ENCODE results near the gene FHOD3. TPM values are rescaled to one million over a fixed set of nuclear protein-coding genes. Genes with fewer than 3 reads are reported as not detected.

Gene FHOD3
- total RNA-seq, 1 donor from 2014 or later: 5.9 TPM

DNA sequence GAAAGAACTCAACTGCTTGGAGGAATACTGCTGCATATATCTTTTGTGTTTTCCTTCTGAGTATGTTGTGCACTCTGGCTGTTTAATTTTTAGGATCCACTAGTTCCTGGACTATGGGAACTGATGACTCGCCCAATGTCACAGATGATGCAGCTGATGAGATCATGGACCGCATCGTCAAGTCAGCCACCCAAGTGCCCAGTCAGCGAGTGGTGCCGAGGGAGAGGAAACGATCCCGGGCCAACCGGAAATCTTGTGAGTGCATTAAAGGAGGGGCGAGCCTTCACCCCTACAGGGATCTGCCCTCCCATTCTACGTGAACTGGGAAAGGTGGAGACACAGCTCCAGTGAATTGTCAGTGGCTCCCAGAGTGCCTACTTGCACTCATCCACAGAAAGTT, 471.7 kb downstream of the FHOD3 start:
- TF ChIP-seq EZH2 (IDR thresholded peaks at IDR 0.05; ENCODE audit: insufficient read depth, low read length): no peak
- TF ChIP-seq, protein P1, sequence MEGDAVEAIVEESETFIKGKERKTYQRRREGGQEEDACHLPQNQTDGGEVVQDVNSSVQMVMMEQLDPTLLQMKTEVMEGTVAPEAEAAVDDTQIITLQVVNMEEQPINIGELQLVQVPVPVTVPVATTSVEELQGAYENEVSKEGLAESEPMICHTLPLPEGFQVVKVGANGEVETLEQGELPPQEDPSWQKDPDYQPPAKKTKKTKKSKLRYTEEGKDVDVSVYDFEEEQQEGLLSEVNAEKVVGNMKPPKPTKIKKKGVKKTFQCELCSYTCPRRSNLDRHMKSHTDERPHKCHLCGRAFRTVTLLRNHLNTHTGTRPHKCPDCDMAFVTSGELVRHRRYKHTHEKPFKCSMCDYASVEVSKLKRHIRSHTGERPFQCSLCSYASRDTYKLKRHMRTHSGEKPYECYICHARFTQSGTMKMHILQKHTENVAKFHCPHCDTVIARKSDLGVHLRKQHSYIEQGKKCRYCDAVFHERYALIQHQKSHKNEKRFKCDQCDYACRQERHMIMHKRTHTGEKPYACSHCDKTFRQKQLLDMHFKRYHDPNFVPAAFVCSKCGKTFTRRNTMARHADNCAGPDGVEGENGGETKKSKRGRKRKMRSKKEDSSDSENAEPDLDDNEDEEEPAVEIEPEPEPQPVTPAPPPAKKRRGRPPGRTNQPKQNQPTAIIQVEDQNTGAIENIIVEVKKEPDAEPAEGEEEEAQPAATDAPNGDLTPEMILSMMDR (IDR thresholded peaks at IDR 0.05; ENCODE audit: insufficient read depth, low read depth, low read length): no peak
- Histone ChIP-seq H3K9ac (ENCODE audit: low read length) (no peak overlapping the region), H4K20me1 (ENCODE audit: insufficient read depth, low read length) (no peaks in the 10 kb centered on the region), H2AFZ (ENCODE audit: low read depth, low read length) (no peak overlapping the region), H3K27me3 (ENCODE audit: insufficient read depth, low read length) (no peaks in the 10 kb centered on the region), H3K79me2 (ENCODE audit: insufficient read depth, low read length) (no peaks in the 10 kb centered on the region), H3K36me3 (ENCODE audit: insufficient read depth, low read length) (no peaks in the 10 kb centered on the region), H3K4me2 (ENCODE audit: low read length) (no peak overlapping the region), H3K4me1 (ENCODE audit: insufficient read depth, low read length) (peaks cover 4% of the 10 kb centered on the region), H3K4me3 (ENCODE audit: insufficient read depth, low read depth, low read length) (no peak overlapping the region), H3K27ac (ENCODE audit: low read depth, low read length) (no peak overlapping the region), H3K9me3 (ENCODE audit: insufficient read depth, low read depth, low read length) (no peaks in the 10 kb centered on the region)
- no peaks in the 10 kb centered on the region for H3K9me3 Mint-ChIP-seq (ENCODE audit: unreplicated experiment)
- no peak overlapping the region for H3K4me3 Mint-ChIP-seq (ENCODE audit: unreplicated experiment)
- H3K27ac Mint-ChIP-seq (ENCODE audit: unreplicated experiment): no peak overlapping the region
- H3K27me3 Mint-ChIP-seq (ENCODE audit: low read depth, unreplicated experiment): peaks cover 5% of the 10 kb centered on the region
- peaks cover 3% of the 10 kb centered on the region for H3K36me3 Mint-ChIP-seq (ENCODE audit: low read depth, unreplicated experiment)
- FAIRE-seq: no peak
- DNase-seq (ENCODE audit: low read depth): peak; percentile 39
- peaks cover 4% of the 10 kb centered on the region for H3K4me1 Mint-ChIP-seq (ENCODE audit: low read depth, unreplicated experiment)

DNA sequence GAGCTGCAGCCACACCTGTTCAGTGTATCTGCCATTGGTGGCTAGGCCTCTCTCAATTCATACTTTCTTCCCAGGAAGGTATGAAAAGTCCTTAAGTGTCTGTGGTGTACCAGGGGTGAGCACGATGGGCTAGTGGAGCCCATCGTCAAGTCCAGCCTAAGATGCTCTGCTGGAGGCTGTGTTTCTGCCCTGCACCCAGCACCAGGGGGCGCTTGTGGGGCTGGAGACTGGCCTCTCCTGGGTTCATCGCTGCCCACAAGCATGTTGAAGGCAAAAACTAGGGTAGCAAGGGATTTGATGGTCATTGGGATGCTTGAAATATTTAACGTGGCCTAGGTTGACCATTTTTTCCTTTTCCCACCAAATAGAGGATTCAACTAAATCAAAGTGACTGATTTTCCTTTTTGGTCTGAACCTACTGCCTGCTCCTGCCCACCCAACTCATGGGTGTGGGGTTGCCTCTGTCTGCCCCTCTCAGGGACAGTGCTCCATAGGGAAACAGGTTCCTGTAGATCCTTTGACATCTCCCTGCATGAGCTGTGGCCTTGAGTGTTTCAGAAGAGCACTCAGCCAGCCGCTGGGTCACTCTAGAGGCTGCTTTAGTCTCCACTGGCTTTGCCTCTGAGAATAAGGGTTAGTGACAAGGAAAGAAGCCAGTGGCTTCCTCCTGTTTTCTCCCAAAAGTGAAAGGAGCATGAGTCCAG, 472.2 kb downstream of the FHOD3 start:
- no peak overlapping the region for H3K9ac ChIP-seq (ENCODE audit: low read length)
- Mint-ChIP-seq H3K9me3 (ENCODE audit: unreplicated experiment) (no peaks in the 10 kb centered on the region), H3K36me3 (ENCODE audit: low read depth, unreplicated experiment) (peaks cover 3% of the 10 kb centered on the region), H3K27me3 (ENCODE audit: low read depth, unreplicated experiment) (peaks cover 5% of the 10 kb centered on the region), H3K4me1 (ENCODE audit: low read depth, unreplicated experiment) (peaks cover 4% of the 10 kb centered on the region), H3K27ac (ENCODE audit: unreplicated experiment) (no peak overlapping the region), H3K4me3 (ENCODE audit: unreplicated experiment) (no peak overlapping the region)
- no peaks in the 10 kb centered on the region for H3K9me3 ChIP-seq (ENCODE audit: insufficient read depth, low read depth, low read length)
- H3K4me1 ChIP-seq (ENCODE audit: insufficient read depth, low read length): peaks cover 4% of the 10 kb centered on the region
- TF ChIP-seq, protein P1 (IDR thresholded peaks at IDR 0.05; ENCODE audit: insufficient read depth, low read depth, low read length): no peak
- no peak for TF ChIP-seq EZH2 (IDR thresholded peaks at IDR 0.05; ENCODE audit: insufficient read depth, low read length)
- H3K27me3 ChIP-seq (ENCODE audit: insufficient read depth, low read length): no peaks in the 10 kb centered on the region
- H3K79me2 ChIP-seq (ENCODE audit: insufficient read depth, low read length): no peaks in the 10 kb centered on the region
- H3K4me2 ChIP-seq (ENCODE audit: low read length): no peak overlapping the region
- FAIRE-seq: no peak
- H3K4me3 ChIP-seq (ENCODE audit: insufficient read depth, low read depth, low read length): no peak overlapping the region
- H4K20me1 ChIP-seq (ENCODE audit: insufficient read depth, low read length): no peaks in the 10 kb centered on the region
- H3K36me3 ChIP-seq (ENCODE audit: insufficient read depth, low read length): no peaks in the 10 kb centered on the region
- H3K27ac ChIP-seq (ENCODE audit: low read depth, low read length): no peak overlapping the region
- no peak overlapping the region for H2AFZ ChIP-seq (ENCODE audit: low read depth, low read length)
- no peak for DNase-seq (ENCODE audit: low read depth)

- Histone ChIP-seq H3K4me2 (ENCODE audit: low read length) (no peak overlapping the region), H3K27ac (ENCODE audit: low read depth, low read length) (no peak overlapping the region), H4K20me1 (ENCODE audit: insufficient read depth, low read length) (no peaks in the 10 kb centered on the region), H3K9me3 (ENCODE audit: insufficient read depth, low read depth, low read length) (no peaks in the 10 kb centered on the region), H3K36me3 (ENCODE audit: insufficient read depth, low read length) (no peaks in the 10 kb centered on the region), H3K4me1 (ENCODE audit: insufficient read depth, low read length) (peaks cover 4% of the 10 kb centered on the region), H3K4me3 (ENCODE audit: insufficient read depth, low read depth, low read length) (no peak overlapping the region), H3K79me2 (ENCODE audit: insufficient read depth, low read length) (no peaks in the 10 kb centered on the region), H3K27me3 (ENCODE audit: insufficient read depth, low read length) (no peaks in the 10 kb centered on the region), H2AFZ (ENCODE audit: low read depth, low read length) (no peak overlapping the region), H3K9ac (ENCODE audit: low read length) (no peak overlapping the region)
- H3K27ac Mint-ChIP-seq (ENCODE audit: unreplicated experiment): no peak overlapping the region
- H3K27me3 Mint-ChIP-seq (ENCODE audit: low read depth, unreplicated experiment): peaks cover 5% of the 10 kb centered on the region
- H3K4me3 Mint-ChIP-seq (ENCODE audit: unreplicated experiment): no peak overlapping the region
- no peak for TF ChIP-seq EZH2 (IDR thresholded peaks at IDR 0.05; ENCODE audit: insufficient read depth, low read length)
- TF ChIP-seq, protein P1 (IDR thresholded peaks at IDR 0.05; ENCODE audit: insufficient read depth, low read depth, low read length): no peak
- no peaks in the 10 kb centered on the region for H3K9me3 Mint-ChIP-seq (ENCODE audit: unreplicated experiment)
- peaks cover 4% of the 10 kb centered on the region for H3K4me1 Mint-ChIP-seq (ENCODE audit: low read depth, unreplicated experiment)
- peaks cover 3% of the 10 kb centered on the region for H3K36me3 Mint-ChIP-seq (ENCODE audit: low read depth, unreplicated experiment)
- no peak for FAIRE-seq
- no peak for DNase-seq (ENCODE audit: low read depth)
Measured at GRCh38 chr18:36770315-36770946, 472.9 kb downstream of the FHOD3 start.
